DND-41 (cell line): Measurements from ENCODE around the gene CLCN7.

ENCODE experiments used
- ATAC-seq: fragments of 200-7000 bp; cut with Tn5 transposase; 3 replicates; pipeline ENCODE4 v1.9.1; 2021; ENCODE audit warnings: low read depth; ENCODE audit not compliant: insufficient read depth
- DNase-seq: peaks from one replicate; pipeline ENCODE4 v3.0.0-alpha.2; 2020
- H2AFZ ChIP-seq: 2 replicates; pipeline ENCODE4 v1.6.0; 2012; ENCODE audit warnings: low read depth, low read length
- H3K27ac ChIP-seq: 2 replicates; pipeline ENCODE4 v1.5.1; 2012; ENCODE audit warnings: low read length, inconsistent platforms
- H3K27me3 ChIP-seq: fragments of 200-600 bp; sonication (generic); 2 replicates; pipeline ENCODE4 v1.6.0; 2012; ENCODE audit warnings: low read length, mild to moderate bottlenecking, inconsistent platforms; ENCODE audit not compliant: insufficient read depth, poor library complexity
- H3K36me3 ChIP-seq: 2 replicates; pipeline ENCODE4 v1.5.1; 2012; ENCODE audit warnings: low read length, inconsistent platforms; ENCODE audit not compliant: insufficient read depth
- H3K4me1 ChIP-seq: 2 replicates; pipeline ENCODE4 v1.5.1; 2012; ENCODE audit warnings: mild to moderate bottlenecking, low read length; ENCODE audit not compliant: insufficient read depth
- H3K4me2 ChIP-seq: 2 replicates; pipeline ENCODE4 v1.6.0; 2012; ENCODE audit warnings: mild to moderate bottlenecking, moderate library complexity, low read length, inconsistent platforms; ENCODE audit not compliant: insufficient read depth
- H3K4me3 ChIP-seq, 2 experiments: fragments of 200-600 bp in 1 of 2; shearing (Covaris generic) in 1 of 2; 2 replicates each; pipeline ENCODE4 v1.5.1; 2012 to 2016; ENCODE audit warnings: inconsistent platforms in 2 of 2, low read length in 2 of 2, mild to moderate bottlenecking in 2 of 2, low read depth in 1 of 2, moderate library complexity in 1 of 2
- H3K79me2 ChIP-seq: 2 replicates; pipeline ENCODE4 v1.6.0; 2012; ENCODE audit warnings: low read length, inconsistent platforms; ENCODE audit not compliant: insufficient read depth
- H3K9ac ChIP-seq: 2 replicates; pipeline ENCODE4 v1.6.0; 2012; ENCODE audit warnings: low read depth, mild to moderate bottlenecking, inconsistent platforms, low read length, moderate library complexity
- H3K9me3 ChIP-seq: 2 replicates; pipeline ENCODE4 v1.5.1; 2012; ENCODE audit warnings: low read length, moderate library complexity, mild to moderate bottlenecking, inconsistent platforms; ENCODE audit not compliant: insufficient read depth, severe bottlenecking
- H4K20me1 ChIP-seq: 2 replicates; pipeline ENCODE4 v1.6.0; 2012; ENCODE audit warnings: low read length; ENCODE audit not compliant: insufficient read depth
- EZH2 ChIP-seq: IDR thresholded peaks from 3 replicates; pipeline ENCODE4 v1.6.1; 2012; ENCODE audit warnings: borderline replicate concordance, low read depth, mild to moderate bottlenecking, moderate library complexity, low read length, inconsistent platforms; ENCODE audit not compliant: severe bottlenecking
- TF ChIP-seq, protein P1 (sequence below): IDR thresholded peaks from 2 replicates; pipeline ENCODE4 v1.5.1; 2012; ENCODE audit warnings: borderline replicate concordance, low read length, moderate library complexity, mild to moderate bottlenecking; ENCODE audit not compliant: poor library complexity, severe bottlenecking; ENCODE audit errors: extremely low read depth

The CLCN7 gene

DNA sequence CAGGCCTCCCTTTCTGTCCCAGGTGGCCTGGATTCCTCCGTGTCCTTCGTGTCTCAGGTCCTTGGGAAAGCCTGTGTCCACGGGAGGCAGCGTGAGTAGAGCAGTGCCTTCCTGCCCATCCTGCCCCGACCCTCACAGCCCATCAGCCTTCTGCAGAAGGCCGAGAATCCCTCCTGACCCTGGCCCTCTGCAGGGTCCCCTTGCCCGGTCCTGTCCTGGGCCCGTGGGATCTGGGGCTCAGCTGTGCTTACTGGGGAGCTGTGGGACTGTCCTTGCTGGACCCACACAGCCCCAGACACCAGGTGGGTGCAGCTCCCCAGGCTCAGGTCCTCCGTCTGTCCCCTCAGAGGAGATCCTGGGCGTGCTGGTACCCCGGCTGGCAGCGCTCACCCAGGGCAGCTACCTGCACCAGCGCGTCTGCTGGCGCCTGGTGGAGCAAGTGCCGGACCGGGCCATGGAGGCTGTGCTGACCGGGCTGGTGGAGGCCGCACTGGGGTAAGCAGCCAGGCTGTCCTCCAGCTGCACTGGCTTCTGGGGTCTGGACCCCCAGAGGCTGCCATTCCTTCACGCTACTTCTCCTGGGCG, 22.3 kb upstream of the CLCN7 start:
- Histone ChIP-seq H3K4me2 (no peak overlapping the region), H3K36me3 (peaks cover 81% of the 10 kb centered on the region), H3K27ac (no peak overlapping the region), H3K79me2 (peaks cover 45% of the 10 kb centered on the region), H3K9ac (no peak overlapping the region), H3K4me1 (peaks cover 31% of the 10 kb centered on the region), H4K20me1 (peaks cover 32% of the 10 kb centered on the region), H3K4me3 (no peak overlapping the region), H3K9me3 (no peaks in the 10 kb centered on the region), H3K27me3 (no peaks in the 10 kb centered on the region), H2AFZ (no peak overlapping the region)
- DNase-seq (no peak), ATAC-seq (no peak)
- TF ChIP-seq, protein P1, sequence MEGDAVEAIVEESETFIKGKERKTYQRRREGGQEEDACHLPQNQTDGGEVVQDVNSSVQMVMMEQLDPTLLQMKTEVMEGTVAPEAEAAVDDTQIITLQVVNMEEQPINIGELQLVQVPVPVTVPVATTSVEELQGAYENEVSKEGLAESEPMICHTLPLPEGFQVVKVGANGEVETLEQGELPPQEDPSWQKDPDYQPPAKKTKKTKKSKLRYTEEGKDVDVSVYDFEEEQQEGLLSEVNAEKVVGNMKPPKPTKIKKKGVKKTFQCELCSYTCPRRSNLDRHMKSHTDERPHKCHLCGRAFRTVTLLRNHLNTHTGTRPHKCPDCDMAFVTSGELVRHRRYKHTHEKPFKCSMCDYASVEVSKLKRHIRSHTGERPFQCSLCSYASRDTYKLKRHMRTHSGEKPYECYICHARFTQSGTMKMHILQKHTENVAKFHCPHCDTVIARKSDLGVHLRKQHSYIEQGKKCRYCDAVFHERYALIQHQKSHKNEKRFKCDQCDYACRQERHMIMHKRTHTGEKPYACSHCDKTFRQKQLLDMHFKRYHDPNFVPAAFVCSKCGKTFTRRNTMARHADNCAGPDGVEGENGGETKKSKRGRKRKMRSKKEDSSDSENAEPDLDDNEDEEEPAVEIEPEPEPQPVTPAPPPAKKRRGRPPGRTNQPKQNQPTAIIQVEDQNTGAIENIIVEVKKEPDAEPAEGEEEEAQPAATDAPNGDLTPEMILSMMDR = no peak
- TF ChIP-seq EZH2 = no peak

DNA sequence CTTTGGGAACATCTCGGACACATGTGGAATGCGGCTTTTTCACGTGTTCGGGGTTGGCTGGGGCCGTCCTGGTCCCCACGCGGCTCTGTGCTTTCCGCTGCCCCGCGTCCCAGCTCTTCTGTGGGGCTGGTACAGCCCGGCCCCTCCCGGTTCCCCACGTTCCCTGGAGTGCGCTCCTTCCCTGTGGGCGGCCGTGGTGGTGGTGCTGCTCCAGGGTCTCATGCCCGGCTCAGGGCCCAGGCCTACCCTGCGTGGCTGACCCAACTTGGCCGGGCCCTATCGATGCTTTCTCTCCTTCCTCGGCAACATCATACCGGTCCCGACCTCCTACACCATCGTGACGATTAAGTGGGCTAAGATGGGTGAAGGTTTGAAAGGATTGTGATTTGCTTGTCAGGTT, 21.6 kb upstream of the CLCN7 start:
- H3K4me3 ChIP-seq = no peak overlapping the region
- DNase-seq (no peak), ATAC-seq (no peak)
- no peak overlapping the region for H2AFZ ChIP-seq
- no peak for TF ChIP-seq EZH2
- TF ChIP-seq, protein P1 = no peak
- no peak overlapping the region for H3K27ac ChIP-seq
- no peak overlapping the region for H3K9ac ChIP-seq
- peaks cover 74% of the 10 kb centered on the region for H3K36me3 ChIP-seq
- peaks cover 32% of the 10 kb centered on the region for H3K4me1 ChIP-seq
- H3K9me3 ChIP-seq = no peaks in the 10 kb centered on the region
- H3K4me2 ChIP-seq = no peak overlapping the region
- H3K79me2 ChIP-seq = peaks cover 45% of the 10 kb centered on the region
- H3K27me3 ChIP-seq = no peaks in the 10 kb centered on the region
- H4K20me1 ChIP-seq = peaks cover 32% of the 10 kb centered on the region

DNA sequence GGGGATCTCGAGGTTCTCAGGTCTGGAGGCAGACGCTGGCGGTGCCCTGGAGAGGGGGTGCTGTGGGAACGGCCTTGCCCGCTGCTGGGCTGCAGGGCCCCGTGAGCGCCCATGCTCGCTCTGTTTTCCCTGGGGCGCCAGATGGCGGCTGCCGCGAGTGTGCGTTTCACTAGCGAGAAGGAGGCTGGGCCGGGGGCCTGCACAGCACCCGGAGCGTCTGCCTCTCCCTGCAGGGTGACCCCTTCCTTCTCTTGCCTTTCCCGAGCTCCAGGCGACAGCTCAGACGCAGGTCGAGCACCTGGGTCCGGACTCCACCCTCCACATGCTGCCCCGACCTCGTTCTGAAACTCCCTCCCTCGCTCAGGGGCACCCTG, 21.0 kb upstream of the CLCN7 start:
- Histone ChIP-seq H3K4me3 (no peak overlapping the region), H3K36me3 (peaks cover 68% of the 10 kb centered on the region), H3K27ac (no peak overlapping the region), H2AFZ (no peak overlapping the region), H3K27me3 (no peaks in the 10 kb centered on the region), H4K20me1 (peaks cover 32% of the 10 kb centered on the region), H3K9me3 (no peaks in the 10 kb centered on the region), H3K4me2 (no peak overlapping the region; the same call in 1 of the 2 replicates), H3K9ac (no peak overlapping the region), H3K79me2 (peaks cover 45% of the 10 kb centered on the region), H3K4me1 (peaks cover 32% of the 10 kb centered on the region)
- ATAC-seq = no peak
- no peak for DNase-seq
- TF ChIP-seq, protein P1 = no peak
- no peak for TF ChIP-seq EZH2
